GM12873 (cell line): ENCODE results near the gene ACVR1B.

Experiments
- TF ChIP-seq, protein P1 (sequence below): IDR thresholded peaks from 2 replicates; pipeline ENCODE4 v1.5.1; 2012; ENCODE audit warnings: low read depth, mild to moderate bottlenecking, moderate library complexity, low read length, control low read depth; ENCODE audit not compliant: insufficient read depth; ENCODE audit errors: missing control alignments

ACVR1B gene

GRCh38 chr12:51973560-51973959 lies 22.1 kb downstream of the ACVR1B start:
- TF ChIP-seq, protein P1, sequence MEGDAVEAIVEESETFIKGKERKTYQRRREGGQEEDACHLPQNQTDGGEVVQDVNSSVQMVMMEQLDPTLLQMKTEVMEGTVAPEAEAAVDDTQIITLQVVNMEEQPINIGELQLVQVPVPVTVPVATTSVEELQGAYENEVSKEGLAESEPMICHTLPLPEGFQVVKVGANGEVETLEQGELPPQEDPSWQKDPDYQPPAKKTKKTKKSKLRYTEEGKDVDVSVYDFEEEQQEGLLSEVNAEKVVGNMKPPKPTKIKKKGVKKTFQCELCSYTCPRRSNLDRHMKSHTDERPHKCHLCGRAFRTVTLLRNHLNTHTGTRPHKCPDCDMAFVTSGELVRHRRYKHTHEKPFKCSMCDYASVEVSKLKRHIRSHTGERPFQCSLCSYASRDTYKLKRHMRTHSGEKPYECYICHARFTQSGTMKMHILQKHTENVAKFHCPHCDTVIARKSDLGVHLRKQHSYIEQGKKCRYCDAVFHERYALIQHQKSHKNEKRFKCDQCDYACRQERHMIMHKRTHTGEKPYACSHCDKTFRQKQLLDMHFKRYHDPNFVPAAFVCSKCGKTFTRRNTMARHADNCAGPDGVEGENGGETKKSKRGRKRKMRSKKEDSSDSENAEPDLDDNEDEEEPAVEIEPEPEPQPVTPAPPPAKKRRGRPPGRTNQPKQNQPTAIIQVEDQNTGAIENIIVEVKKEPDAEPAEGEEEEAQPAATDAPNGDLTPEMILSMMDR = no peak

DNA sequence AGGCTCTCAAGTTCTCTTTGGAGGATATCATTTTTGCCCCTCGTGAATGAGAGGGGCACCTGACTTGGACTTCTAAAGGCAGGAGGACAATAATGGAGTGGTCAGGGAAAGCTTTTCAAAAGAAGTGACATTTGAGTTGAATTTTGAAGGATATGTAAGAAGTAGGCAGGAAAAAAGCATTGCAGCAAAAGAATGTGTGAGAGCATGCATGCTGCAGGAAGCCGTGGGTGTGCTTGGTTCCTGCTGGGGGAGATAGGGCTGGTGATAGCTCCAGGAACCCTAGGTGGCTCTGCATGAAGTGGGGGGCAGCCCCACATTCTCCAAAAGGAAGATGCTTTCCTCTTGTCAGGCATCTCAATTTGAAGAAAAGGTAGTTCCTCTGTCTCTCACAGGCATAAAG lies 23.1 kb downstream of the ACVR1B start:
- TF ChIP-seq, protein P1 = no peak

GRCh38 chr12:51975196-51975595 lies 23.7 kb downstream of the ACVR1B start:
- TF ChIP-seq, protein P1 = no peak

DNA sequence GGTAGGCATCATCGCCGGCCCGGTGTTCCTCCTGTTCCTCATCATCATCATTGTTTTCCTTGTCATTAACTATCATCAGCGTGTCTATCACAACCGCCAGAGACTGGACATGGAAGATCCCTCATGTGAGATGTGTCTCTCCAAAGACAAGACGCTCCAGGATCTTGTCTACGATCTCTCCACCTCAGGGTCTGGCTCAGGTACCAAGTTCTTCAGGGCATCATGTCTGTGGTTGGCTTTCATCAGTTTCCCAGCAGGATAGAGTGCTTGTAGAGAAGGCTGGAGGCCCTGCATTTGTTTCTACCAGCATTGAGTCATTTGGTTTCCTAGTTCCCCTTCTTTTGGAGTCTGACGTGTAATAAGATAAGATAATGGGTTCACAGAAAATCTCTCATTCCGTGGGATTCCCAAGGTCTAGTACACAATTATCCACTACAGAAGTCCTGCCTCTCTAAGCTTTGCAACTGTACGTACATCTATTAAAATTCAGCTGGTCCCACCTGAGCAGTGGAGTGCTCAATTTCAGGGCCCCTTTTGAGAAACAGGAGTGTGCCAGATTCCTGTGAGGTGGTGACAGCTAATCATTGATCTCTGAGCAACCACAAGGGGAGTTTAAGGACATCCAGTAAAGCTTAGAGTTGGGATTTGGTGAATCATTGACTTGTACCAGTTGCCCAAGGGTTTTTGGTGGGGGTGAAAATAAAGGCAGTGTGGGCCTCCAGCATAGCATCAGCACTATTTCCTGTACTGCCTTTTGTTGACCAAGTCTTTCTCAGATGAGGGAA lies 25.1 kb downstream of the ACVR1B start:
- TF ChIP-seq, protein P1 = no peak

- TF ChIP-seq, protein P1 = no peak
Observed at GRCh38 chr12:51977320-51977753, 25.8 kb downstream of the ACVR1B start.

- TF ChIP-seq, protein P1 = peak; percentile 98
Observed at GRCh38 chr12:51980051-51980808, 28.7 kb downstream of the ACVR1B start.

GRCh38 chr12:51980809-51981127 lies 29.3 kb downstream of the ACVR1B start:
- TF ChIP-seq, protein P1 = no peak
